HL-60 (cell line): ENCODE measurements around the gene ATP10B.

ENCODE experiments used
- CTCF ChIP-seq: IDR thresholded peaks from one replicate; pipeline ENCODE4 v1.5.1; 2011; ENCODE audit warnings: low read length, control low read depth, inconsistent platforms; ENCODE audit not compliant: insufficient read depth
- GABPA ChIP-seq: IDR thresholded peaks from 2 replicates; pipeline ENCODE4 v1.6.1; 2012; ENCODE audit warnings: low read depth
- POLR2AphosphoS5 ChIP-seq: IDR thresholded peaks from 2 replicates; pipeline ENCODE4 v1.6.1; 2012; ENCODE audit warnings: low read depth
- SPI1 ChIP-seq: IDR thresholded peaks from 2 replicates; pipeline ENCODE4 v1.6.1; 2012; ENCODE audit warnings: low read depth, mild to moderate bottlenecking, borderline replicate concordance
- TF ChIP-seq, protein P1 (sequence below): IDR thresholded peaks from 2 replicates; pipeline ENCODE4 v1.6.1; 2012; ENCODE audit warnings: low read depth; ENCODE audit not compliant: insufficient replicate concordance

DNA sequence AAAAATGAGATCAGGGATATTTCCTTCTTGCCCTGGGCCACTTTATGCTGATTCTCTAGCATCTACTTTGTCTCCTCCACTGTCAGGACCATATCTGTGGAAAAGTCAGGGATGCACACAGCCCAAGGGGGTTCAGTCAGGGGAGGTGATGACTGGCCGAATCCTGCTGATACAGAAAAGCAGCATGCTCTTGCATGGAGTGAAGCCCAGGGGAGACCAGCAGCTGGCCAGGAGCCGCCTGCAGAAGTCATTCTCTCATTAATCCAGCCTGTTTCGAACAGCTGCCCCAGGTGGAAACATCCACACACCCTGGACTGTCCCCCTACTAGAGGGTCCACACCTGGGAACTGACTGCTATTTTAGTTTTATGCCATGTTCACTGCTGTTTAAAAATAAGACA, 177.1 kb downstream of the ATP10B start:
- no peak for TF ChIP-seq SPI1
- no peak for TF ChIP-seq CTCF
- no peak for TF ChIP-seq POLR2AphosphoS5
- no peak for TF ChIP-seq GABPA
- TF ChIP-seq, protein P1, sequence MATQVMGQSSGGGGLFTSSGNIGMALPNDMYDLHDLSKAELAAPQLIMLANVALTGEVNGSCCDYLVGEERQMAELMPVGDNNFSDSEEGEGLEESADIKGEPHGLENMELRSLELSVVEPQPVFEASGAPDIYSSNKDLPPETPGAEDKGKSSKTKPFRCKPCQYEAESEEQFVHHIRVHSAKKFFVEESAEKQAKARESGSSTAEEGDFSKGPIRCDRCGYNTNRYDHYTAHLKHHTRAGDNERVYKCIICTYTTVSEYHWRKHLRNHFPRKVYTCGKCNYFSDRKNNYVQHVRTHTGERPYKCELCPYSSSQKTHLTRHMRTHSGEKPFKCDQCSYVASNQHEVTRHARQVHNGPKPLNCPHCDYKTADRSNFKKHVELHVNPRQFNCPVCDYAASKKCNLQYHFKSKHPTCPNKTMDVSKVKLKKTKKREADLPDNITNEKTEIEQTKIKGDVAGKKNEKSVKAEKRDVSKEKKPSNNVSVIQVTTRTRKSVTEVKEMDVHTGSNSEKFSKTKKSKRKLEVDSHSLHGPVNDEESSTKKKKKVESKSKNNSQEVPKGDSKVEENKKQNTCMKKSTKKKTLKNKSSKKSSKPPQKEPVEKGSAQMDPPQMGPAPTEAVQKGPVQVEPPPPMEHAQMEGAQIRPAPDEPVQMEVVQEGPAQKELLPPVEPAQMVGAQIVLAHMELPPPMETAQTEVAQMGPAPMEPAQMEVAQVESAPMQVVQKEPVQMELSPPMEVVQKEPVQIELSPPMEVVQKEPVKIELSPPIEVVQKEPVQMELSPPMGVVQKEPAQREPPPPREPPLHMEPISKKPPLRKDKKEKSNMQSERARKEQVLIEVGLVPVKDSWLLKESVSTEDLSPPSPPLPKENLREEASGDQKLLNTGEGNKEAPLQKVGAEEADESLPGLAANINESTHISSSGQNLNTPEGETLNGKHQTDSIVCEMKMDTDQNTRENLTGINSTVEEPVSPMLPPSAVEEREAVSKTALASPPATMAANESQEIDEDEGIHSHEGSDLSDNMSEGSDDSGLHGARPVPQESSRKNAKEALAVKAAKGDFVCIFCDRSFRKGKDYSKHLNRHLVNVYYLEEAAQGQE, result no peak
